Right cardiac atrium (tissue), 5 donors: ENCODE results near the gene KRTAP5-5. TPM values are rescaled to one million over a fixed set of nuclear protein-coding genes. Genes with fewer than 3 reads are reported as not detected.
"Not testable (repeated sequence)": the region's sequence is repeated elsewhere in the genome, so short reads cannot be mapped to it uniquely, and the experiment has no call there.

ENCODE experiments used
- ATAC-seq, 2 donors: fragments of 200-7000 bp; cut with Tn5 transposase; one replicate each; pipeline versions ENCODE4 v1.8.0 to v1.9.1; 2020; ENCODE audit warnings: moderate library complexity in 2 of 2, mild to moderate bottlenecking in 1 of 2
- DNase-seq, 3 donors: peaks; one replicate each; pipeline ENCODE4 v3.0.0-alpha.2; 2020
- H3K27ac ChIP-seq: one replicate; pipeline ENCODE4 v1.5.1; 2013; ENCODE audit warnings: mild to moderate bottlenecking, low read length, control low read depth, moderate library complexity
- H3K27me3 ChIP-seq: one replicate; pipeline ENCODE4 v1.6.1; 2013; ENCODE audit not compliant: control insufficient read depth, insufficient read depth
- H3K4me1 ChIP-seq: one replicate; pipeline ENCODE4 v1.6.1; 2013; ENCODE audit warnings: low read length; ENCODE audit not compliant: control insufficient read depth, insufficient read depth
- H3K4me3 ChIP-seq: one replicate; pipeline ENCODE4 v1.5.1; 2013; ENCODE audit warnings: low read length, control low read depth
- H3K9me3 ChIP-seq: one replicate; pipeline ENCODE4 v1.6.1; 2013; ENCODE audit warnings: low read length; ENCODE audit not compliant: control insufficient read depth
- whole genome bisulfite sequencing: extraction: QIAGEN DNeasy Blood & Tissue Kit; methylation state at CpG from one replicate; pipeline ENCODE4 v1.1.7; 2013; 5-methylcytosine and 5-hydroxymethylcytosine counted together
- intact Hi-C, 4 donors: fragments of 100-400 bp; cut with DNase I; formaldehyde crosslinking; loops; one replicate each; pipeline versions ENCODE4 v1.11.0 to v1.14.0; 2022 to 2023
- long read RNA-seq, 4 donors: library from polyadenylated mRNA; unstranded; transcript quantifications; one replicate each; pipeline ENCODE4 v2.0.0, GENCODE V29; 2020 to 2021
- polyA plus RNA-seq: library from polyadenylated mRNA; stranded (reverse); fragments of 200-250 nt; gene quantifications from one replicate; pipeline ENCODE4 v1.2.3, GENCODE V29; 2013
- total RNA-seq, 4 donors: library from RNA; stranded (reverse); fragmentation: NEBNext Ultra II Directional; extraction: Animal tissue kit (Norgen Biotek cat#: 25700); gene quantifications; one replicate each; pipeline ENCODE4 v1.2.1, GENCODE V29; 2021
- donor health status: healthy with polysubstance abuse.
- donor health status: DM: no; HTN: yes; CAD: no.
- donor health status: DM: no; HTN: no; CAD: no.
- donor health status: DM: no; HTN: yes; CAD: no; lungs with severe emphysema.
- donor health status: DM: yes; HTN: yes; CAD: no.

KRTAP5-5 gene
- not detected for total RNA-seq
- not detected for polyA plus RNA-seq
- long read RNA-seq, donor 1, result 0 reads
- long read RNA-seq, donor 2, result 0 reads
- long read RNA-seq, donor 3, result 0 reads
- long read RNA-seq, donor 4, result 0 reads

- no peak for ATAC-seq
- no peak for DNase-seq
- H3K4me3 ChIP-seq, result no peak within 1 kb of the TSS
- intact Hi-C loops, result loop anchor here in 3 of 4 donors (10.0 kb wide), 1 partner anchor 85 kb away; no protein-coding TSS in a partner anchor
- WGBS, result 76% methylated on average over 25 of the region's 26 CpGs
- H3K27ac ChIP-seq, result no peak within 1 kb of the TSS
- H3K4me1 ChIP-seq, result no peaks in the 10 kb centered on the region
- no peaks in the 10 kb centered on the region for H3K27me3 ChIP-seq
- H3K9me3 ChIP-seq, result no peaks in the 10 kb centered on the region
These were observed at the start of gene KRTAP5-5 for GRCh38 chr11:1629326-1630185. KRTAP5-5 (plus strand) TSS chr11:1629775; CDS start chr11:1629841, 66 bp downstream.

GRCh38 chr11:1581976-1582375 lies 47.6 kb upstream of the KRTAP5-5 start:
- Histone ChIP-seq H3K4me1 (no peaks in the 10 kb centered on the region), H3K27me3 (no peaks in the 10 kb centered on the region), H3K27ac (no peak overlapping the region), H3K9me3 (peaks cover 4% of the 10 kb centered on the region), H3K4me3 (no peak overlapping the region)
- intact Hi-C loops, result no loop called here
- WGBS, result 91% methylated on average over 9 of the region's 9 CpGs
- ATAC-seq, result no peak
- no peak for DNase-seq

DNA sequence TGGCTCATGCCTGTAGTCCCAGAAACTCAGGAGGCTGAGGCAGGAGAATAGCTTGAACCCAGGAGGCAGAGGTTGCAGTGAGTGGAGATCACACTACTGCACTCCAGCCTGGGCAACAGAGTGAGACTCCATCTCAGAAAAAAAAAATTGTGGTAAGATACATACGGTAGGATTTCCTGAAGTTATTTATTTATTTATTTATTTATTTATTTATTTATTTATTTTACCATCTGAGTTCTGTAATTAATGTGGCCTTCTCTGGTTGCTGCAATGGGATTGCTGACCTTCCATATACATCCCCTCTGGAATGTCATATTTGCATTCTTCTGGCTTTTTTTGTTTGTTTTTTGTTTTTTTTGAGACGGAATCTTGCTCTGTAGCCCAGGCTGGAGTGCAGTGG lies 46.7 kb upstream of the KRTAP5-5 start:
- 80% methylated on average over 2 of the region's 2 CpGs for WGBS
- H3K9me3 ChIP-seq, H3K27ac ChIP-seq, H3K27me3 ChIP-seq, intact Hi-C loops, H3K4me1 ChIP-seq, ATAC-seq, DNase-seq, H3K4me3 ChIP-seq: not testable (repeated sequence)

GRCh38 chr11:1584661-1585370 lies 44.8 kb upstream of the KRTAP5-5 start, which contains the start of gene KRTAP5-1:
KRTAP5-1 (minus strand) TSS chr11:1585283; CDS start chr11:1585249, 34 bp downstream.
- DNase-seq, H3K4me3 ChIP-seq, H3K4me1 ChIP-seq, intact Hi-C loops, H3K27ac ChIP-seq, ATAC-seq, H3K9me3 ChIP-seq, H3K27me3 ChIP-seq: not testable (repeated sequence)
- WGBS, result 81% methylated on average over 9 of the region's 9 CpGs

- WGBS, result 91% methylated on average over 2 of the region's 2 CpGs
- intact Hi-C loops, result no loop called here
These were observed 42.9 kb upstream of the KRTAP5-5 start for GRCh38 chr11:1586699-1587098.

GRCh38 chr11:1589191-1589963 lies 40.2 kb upstream of the KRTAP5-5 start:
- peak overlapping the region; percentile 27 for H3K27ac ChIP-seq
- DNase-seq, H3K27me3 ChIP-seq, H3K4me1 ChIP-seq, H3K9me3 ChIP-seq, intact Hi-C loops, H3K4me3 ChIP-seq: not testable (repeated sequence)
- peak; percentile 41 to 51 for ATAC-seq
- 38% methylated on average over 8 of the region's 10 CpGs for WGBS

More at GRCh38 chr11:1586699-1587098, 42.9 kb upstream of the KRTAP5-5 start:
- ATAC-seq (no peak), DNase-seq (no peak)
- Histone ChIP-seq H3K4me1 (peaks cover 3% of the 10 kb centered on the region), H3K27me3 (no peaks in the 10 kb centered on the region), H3K9me3 (no peaks in the 10 kb centered on the region), H3K27ac (no peak overlapping the region), H3K4me3 (no peak overlapping the region)

DNA sequence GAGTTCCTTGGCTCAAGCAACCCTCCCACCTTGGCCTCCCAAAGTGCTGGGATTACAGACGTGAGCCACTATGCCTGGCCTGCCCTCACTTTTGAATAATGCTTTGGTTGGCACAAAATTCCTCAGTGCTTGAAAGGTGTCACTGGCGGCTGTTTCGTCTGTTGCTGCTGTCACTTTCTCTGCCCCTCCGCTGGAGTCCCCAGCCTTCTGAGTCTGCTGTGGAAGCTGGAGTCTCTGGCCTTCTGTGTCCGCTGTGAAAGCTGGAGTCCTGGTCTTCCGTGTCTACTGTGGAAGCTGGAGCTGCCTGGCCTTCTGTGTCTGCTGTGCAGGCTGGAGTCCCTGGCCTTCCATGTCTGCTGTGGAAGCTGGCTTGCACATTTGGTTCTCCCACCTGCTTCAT lies 39.6 kb upstream of the KRTAP5-5 start:
- intact Hi-C loops, result no loop called here
- DNase-seq (no peak), ATAC-seq (no peak)
- Histone ChIP-seq H3K9me3 (no peaks in the 10 kb centered on the region), H3K27ac (no peak overlapping the region), H3K27me3 (no peaks in the 10 kb centered on the region), H3K4me1 (peaks cover 3% of the 10 kb centered on the region), H3K4me3 (no peak overlapping the region)
- WGBS, result 88% methylated on average over 6 of the region's 6 CpGs

DNA sequence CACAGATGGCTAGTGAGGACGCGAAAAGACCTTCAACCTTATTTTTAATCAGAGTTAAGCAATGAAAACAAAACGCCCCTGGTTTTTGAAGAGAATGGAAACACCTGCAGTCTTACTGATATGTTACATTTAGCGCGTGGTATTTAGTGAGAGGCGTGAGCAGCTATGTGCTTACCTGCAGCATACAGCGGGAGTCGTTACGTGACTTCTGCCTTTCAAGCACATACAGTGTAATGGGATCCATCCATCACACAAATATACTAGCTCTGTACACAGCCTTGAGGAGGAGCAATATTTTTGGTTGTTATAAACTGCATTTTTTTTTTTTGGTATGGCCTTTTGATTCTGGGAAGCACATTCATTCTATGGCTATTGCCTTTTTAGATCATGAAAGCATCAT lies 36.9 kb upstream of the KRTAP5-5 start:
- intact Hi-C loops, result no loop called here
- 85% methylated on average over 9 of the region's 9 CpGs for WGBS
- ATAC-seq (no peak), DNase-seq (no peak)
- H3K4me1 ChIP-seq, result peaks cover 3% of the 10 kb centered on the region
- H3K9me3 ChIP-seq, result no peaks in the 10 kb centered on the region
- no peak overlapping the region for H3K4me3 ChIP-seq
- H3K27ac ChIP-seq, result no peak overlapping the region
- H3K27me3 ChIP-seq, result no peaks in the 10 kb centered on the region

DNA sequence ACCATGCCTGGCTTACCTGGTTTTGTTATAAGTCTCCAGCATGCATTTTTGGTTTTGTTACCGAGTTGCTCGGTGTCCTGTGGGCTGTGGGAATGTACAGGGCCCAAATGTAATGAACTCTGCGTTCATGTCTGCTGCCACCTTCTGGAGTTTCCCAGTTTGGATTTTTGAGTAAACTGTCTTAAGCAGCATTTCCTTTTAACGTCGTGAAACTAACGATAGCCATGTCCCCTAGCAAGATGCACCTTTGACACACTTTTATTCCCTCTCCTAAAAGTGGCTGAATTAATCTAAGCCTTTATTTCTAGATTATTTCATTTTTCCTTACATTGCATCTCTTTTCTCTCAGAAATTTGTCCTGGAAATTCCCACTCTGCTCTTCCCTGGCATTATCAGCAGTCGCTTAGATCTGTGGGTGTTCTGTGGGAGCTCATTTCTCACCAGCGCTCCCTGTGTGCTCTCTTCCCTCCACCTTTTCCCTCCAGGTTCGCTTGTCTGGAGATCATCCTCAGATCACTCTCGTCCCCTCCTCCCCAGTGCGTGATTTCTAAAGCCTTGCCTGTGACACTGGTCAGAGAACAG lies 33.5 kb upstream of the KRTAP5-5 start:
- ATAC-seq, result peak in 1 of 2 donors; percentile 11
- H3K4me3 ChIP-seq, H3K27ac ChIP-seq, H3K9me3 ChIP-seq, H3K27me3 ChIP-seq, DNase-seq, intact Hi-C loops, H3K4me1 ChIP-seq: not testable (repeated sequence)
- WGBS, result 44% methylated on average over 11 of the region's 11 CpGs

- WGBS, result 61% methylated on average over 19 of the region's 19 CpGs
- H3K27me3 ChIP-seq, H3K27ac ChIP-seq, H3K4me3 ChIP-seq, H3K9me3 ChIP-seq, DNase-seq, H3K4me1 ChIP-seq, intact Hi-C loops: not testable (repeated sequence)
- peak in 1 of 2 donors; percentile 19 for ATAC-seq
These were observed 32.9 kb upstream of the KRTAP5-5 start for GRCh38 chr11:1596576-1597121.
